SK-N-SH (cell line): ENCODE measurements around the gene TBXT. TPM values are rescaled to one million over a fixed set of nuclear protein-coding genes. Genes with fewer than 3 reads are reported as not detected.

Experiments
- CTCF ChIA-PET: fragments of 300-600, 350-600 bp; formaldehyde crosslinking; extraction: SDS; loops from one replicate; lab custom pipeline; 2021; lab: Yijun Ruan, JAX
- POLR2A ChIA-PET: fragments of 350-600 bp; sonication (Branson Sonifier 250); formaldehyde crosslinking; extraction: SDS; loops from one replicate; lab custom pipeline; 2020; ENCODE audit warnings: antibody characterized with exemption, inconsistent platforms; lab: Yijun Ruan, JAX
- DNase-seq: peaks from one replicate; pipeline ENCODE4 v3.0.0; 2012
- H2AFZ ChIP-seq: fragments of 200-600 bp; sonication (generic); 2 replicates; pipeline ENCODE4 v1.8.1; 2016; ENCODE audit warnings: antibody characterized with exemption, mild to moderate bottlenecking, low read depth
- H3F3A ChIP-seq: fragments of 200-600 bp; sonication (generic); replicated peaks from 2 replicates; pipeline ENCODE3; 2016; ENCODE audit warnings: antibody characterized with exemption, mild to moderate bottlenecking; ENCODE audit not compliant: insufficient read depth
- H3K27ac ChIP-seq, 2 experiments: fragments of 200-500 bp in 1 of 2; fragments of 200-600 bp in 1 of 2; sonication (Bioruptor generic) in 1 of 2; sonication (generic), shearing (Covaris generic) in 1 of 2; 2 replicates each; pipeline versions ENCODE4 v1.5.1 to v1.6.1; 2014 to 2016; ENCODE audit warnings: low read depth in 2 of 2, inconsistent platforms in 1 of 2, low read length in 1 of 2, mild to moderate bottlenecking in 1 of 2, mixed read lengths in 1 of 2
- H3K27me3 ChIP-seq: fragments of 200-600 bp; sonication (generic), shearing (Covaris generic); 2 replicates; pipeline ENCODE4 v1.6.1; 2016; ENCODE audit warnings: mixed run types; ENCODE audit not compliant: insufficient read depth
- H3K36me3 ChIP-seq, 2 experiments: fragments of 200-500 bp in 1 of 2; fragments of 200-600 bp in 1 of 2; sonication (Bioruptor generic) in 1 of 2; sonication (generic) in 1 of 2; replicated peaks in 1 of 2; 2 replicates each; pipeline versions ENCODE3 to v1.5.1; 2014 to 2016; ENCODE audit warnings: low read length in 1 of 2, mild to moderate bottlenecking in 1 of 2; ENCODE audit not compliant: insufficient read depth in 2 of 2, control insufficient read depth in 1 of 2
- H3K4me1 ChIP-seq, 2 experiments: fragments of 200-500 bp in 1 of 2; fragments of 200-600 bp in 1 of 2; sonication (Bioruptor generic) in 1 of 2; sonication (generic), shearing (Covaris generic) in 1 of 2; 2 replicates each; pipeline versions ENCODE4 v1.5.1 to v1.6.1; 2014 to 2016; ENCODE audit warnings: low read depth in 1 of 2, low read length in 1 of 2, mixed run types in 1 of 2; ENCODE audit not compliant: insufficient read depth in 2 of 2, control insufficient read depth in 1 of 2
- H3K4me2 ChIP-seq: fragments of 200-600 bp; sonication (generic), shearing (Covaris generic); 2 replicates; pipeline ENCODE4 v1.6.1; 2017; ENCODE audit warnings: mixed run types
- H3K4me3 ChIP-seq, 2 experiments: fragments of 200-500 bp in 1 of 2; fragments of 200-600 bp in 1 of 2; sonication (Bioruptor generic) in 1 of 2; sonication (generic), shearing (Covaris generic) in 1 of 2; 2 replicates each; pipeline versions ENCODE4 v1.5.1 to v1.8.1; 2014 to 2016; ENCODE audit warnings: low read depth in 2 of 2, inconsistent platforms in 1 of 2, low read length in 1 of 2, mild to moderate bottlenecking in 1 of 2, mixed read lengths in 1 of 2, moderate library complexity in 1 of 2
- H3K79me2 ChIP-seq: fragments of 200-600 bp; sonication (generic); 2 replicates; pipeline ENCODE4 v1.8.1; 2017; ENCODE audit warnings: mild to moderate bottlenecking; ENCODE audit not compliant: insufficient read depth
- H3K9ac ChIP-seq: fragments of 200-600 bp; sonication (generic); 2 replicates; pipeline ENCODE4 v1.6.1; 2017; ENCODE audit warnings: mixed run types
- H3K9me2 ChIP-seq: fragments of 200-600 bp; sonication (generic); 2 replicates; pipeline ENCODE4 v1.6.1; 2017; ENCODE audit warnings: mixed run types
- H3K9me3 ChIP-seq: fragments of 200-600 bp; sonication (generic); 2 replicates; pipeline ENCODE4 v1.6.1; 2017; ENCODE audit warnings: mixed run types, mild to moderate bottlenecking, moderate library complexity
- H4K20me1 ChIP-seq: fragments of 200-600 bp; sonication (generic); 2 replicates; pipeline ENCODE4 v1.6.1; 2017; ENCODE audit warnings: mild to moderate bottlenecking, mixed run types; ENCODE audit not compliant: insufficient read depth
- CTCF ChIP-seq: fragments of 200-600 bp; sonication (generic); IDR thresholded peaks from 2 replicates; pipeline ENCODE4 v1.6.1; 2017; ENCODE audit warnings: antibody characterized with exemption, mild to moderate bottlenecking, moderate library complexity
- ELF1 ChIP-seq: IDR thresholded peaks from 2 replicates; pipeline ENCODE4 v1.4.0; 2012
- FOXJ3 ChIP-seq: sonication (generic); formaldehyde crosslinking; IDR thresholded peaks from 2 replicates; pipeline ENCODE4 v1.5.1; 2020; ENCODE audit warnings: mild to moderate bottlenecking, missing genetic modification reagents
- MXI1 ChIP-seq: IDR thresholded peaks from 2 replicates; pipeline ENCODE4 v1.6.1; 2012; ENCODE audit warnings: mild to moderate bottlenecking, low read depth, low read length, improper control_type of control experiment
- NFIC ChIP-seq: IDR thresholded peaks from 2 replicates; pipeline ENCODE4 v1.4.0; 2012; ENCODE audit warnings: borderline replicate concordance
- NRF1 ChIP-seq: IDR thresholded peaks from 2 replicates; pipeline ENCODE4 v1.6.1; 2012; ENCODE audit warnings: low read depth, mild to moderate bottlenecking, low read length
- POLR2AphosphoS5 ChIP-seq: IDR thresholded peaks from 2 replicates; pipeline ENCODE4 v1.6.1; 2012; ENCODE audit warnings: low read depth, low read length
- RAD21 ChIP-seq: IDR thresholded peaks from 2 replicates; pipeline ENCODE4 v1.6.1; 2012; ENCODE audit warnings: mild to moderate bottlenecking, low read length
- RCOR1 ChIP-seq: fragments of 150-350 bp; IDR thresholded peaks from 2 replicates; pipeline ENCODE4 v1.6.1; 2017; ENCODE audit warnings: antibody characterized with exemption, low read length
- SMC3 ChIP-seq: IDR thresholded peaks from 2 replicates; pipeline ENCODE4 v1.6.1; 2012; ENCODE audit warnings: low read depth, low read length, improper control_type of control experiment
- TAF1 ChIP-seq: IDR thresholded peaks from 2 replicates; pipeline ENCODE4 v1.6.1; 2012; ENCODE audit warnings: low read depth, mild to moderate bottlenecking, low read length, moderate library complexity, borderline replicate concordance
- YY1 ChIP-seq: IDR thresholded peaks from 2 replicates; pipeline ENCODE4 v1.4.0; 2012; ENCODE audit warnings: low read depth, mild to moderate bottlenecking
- ZBTB33 ChIP-seq: IDR thresholded peaks from 2 replicates; pipeline ENCODE4 v1.4.0; 2012; ENCODE audit warnings: low read depth, borderline replicate concordance
- WGBS: methylation state at CpG from one replicate; pipeline ENCODE4 v1.1.6; 2017; ENCODE audit warnings: low lambda C conversion rate; 5-methylcytosine and 5-hydroxymethylcytosine counted together
- polyA plus RNA-seq, 3 experiments: library from polyadenylated mRNA; depleted of rRNA; stranded (reverse); fragments of >200 nt; gene quantifications; 2 replicates each; pipeline ENCODE4 v1.2.3, GENCODE V29; 2012
- TF ChIP-seq, protein P1 (sequence below): IDR thresholded peaks from 2 replicates; pipeline ENCODE4 v1.6.1; 2012; ENCODE audit warnings: mild to moderate bottlenecking, low read depth, low read length, moderate library complexity
- TF ChIP-seq, protein P2 (sequence below): IDR thresholded peaks from 2 replicates; pipeline ENCODE4 v1.4.0; 2012; ENCODE audit warnings: low read depth, borderline replicate concordance

Gene TBXT
- polyA plus RNA-seq, 1 of the 3 experiments (the other 2 are of a cell fraction): not detected

GRCh38 chr6:166156942-166157341 lies 10.7 kb downstream of the TBXT start:
- H2AFZ ChIP-seq: no peak overlapping the region
- H3K36me3 ChIP-seq: no peaks in the 10 kb centered on the region
- no peaks in the 10 kb centered on the region for H3F3A ChIP-seq
- DNase-seq: no peak
- WGBS: 20% methylated on average over 7 of the region's 7 CpGs
- TF ChIP-seq RAD21 (peak; percentile 65), CTCF (peak; percentile 38), SMC3 (peak; percentile 20; the same call in 1 of the 2 replicates), YY1 (no peak)
- POLR2A ChIA-PET: no interaction called here
- CTCF ChIA-PET: interaction anchor here (0.5 to 2.2 kb wide), 19 partner anchors 8 to 831 kb away, joined by 3 to 13 read pairs (median 3); no protein-coding TSS in a partner anchor
- no peak overlapping the region for H3K4me3 ChIP-seq
- H3K4me2 ChIP-seq: no peak overlapping the region
- H3K27me3 ChIP-seq: no peaks in the 10 kb centered on the region; the same call in 1 of the 2 replicates
- no peak overlapping the region for H3K9ac ChIP-seq
- no peaks in the 10 kb centered on the region for H4K20me1 ChIP-seq
- H3K27ac ChIP-seq: no peak overlapping the region
- H3K4me1 ChIP-seq: no peaks in the 10 kb centered on the region
- H3K9me2 ChIP-seq: no peaks in the 10 kb centered on the region
- no peaks in the 10 kb centered on the region for H3K79me2 ChIP-seq
- no peaks in the 10 kb centered on the region for H3K9me3 ChIP-seq

- Histone ChIP-seq H3K4me3 (no peak overlapping the region), H3K27me3 (no peaks in the 10 kb centered on the region; the same call in 1 of the 2 replicates), H3K79me2 (no peaks in the 10 kb centered on the region), H3K9me2 (no peaks in the 10 kb centered on the region), H4K20me1 (no peaks in the 10 kb centered on the region), H3K27ac (no peak overlapping the region), H3K9me3 (no peaks in the 10 kb centered on the region), H2AFZ (no peak overlapping the region), H3F3A (no peaks in the 10 kb centered on the region), H3K4me1 (no peaks in the 10 kb centered on the region), H3K36me3 (no peaks in the 10 kb centered on the region), H3K9ac (no peak overlapping the region), H3K4me2 (no peak overlapping the region)
- no peak for DNase-seq
- TF ChIP-seq ZBTB33: no peak
- TF ChIP-seq MXI1: no peak
- TF ChIP-seq ELF1: no peak
- no peak for TF ChIP-seq TAF1
- TF ChIP-seq NRF1: no peak
- no peak for TF ChIP-seq RCOR1
- TF ChIP-seq NFIC: no peak
- no peak for TF ChIP-seq RAD21
- TF ChIP-seq, protein P1, sequence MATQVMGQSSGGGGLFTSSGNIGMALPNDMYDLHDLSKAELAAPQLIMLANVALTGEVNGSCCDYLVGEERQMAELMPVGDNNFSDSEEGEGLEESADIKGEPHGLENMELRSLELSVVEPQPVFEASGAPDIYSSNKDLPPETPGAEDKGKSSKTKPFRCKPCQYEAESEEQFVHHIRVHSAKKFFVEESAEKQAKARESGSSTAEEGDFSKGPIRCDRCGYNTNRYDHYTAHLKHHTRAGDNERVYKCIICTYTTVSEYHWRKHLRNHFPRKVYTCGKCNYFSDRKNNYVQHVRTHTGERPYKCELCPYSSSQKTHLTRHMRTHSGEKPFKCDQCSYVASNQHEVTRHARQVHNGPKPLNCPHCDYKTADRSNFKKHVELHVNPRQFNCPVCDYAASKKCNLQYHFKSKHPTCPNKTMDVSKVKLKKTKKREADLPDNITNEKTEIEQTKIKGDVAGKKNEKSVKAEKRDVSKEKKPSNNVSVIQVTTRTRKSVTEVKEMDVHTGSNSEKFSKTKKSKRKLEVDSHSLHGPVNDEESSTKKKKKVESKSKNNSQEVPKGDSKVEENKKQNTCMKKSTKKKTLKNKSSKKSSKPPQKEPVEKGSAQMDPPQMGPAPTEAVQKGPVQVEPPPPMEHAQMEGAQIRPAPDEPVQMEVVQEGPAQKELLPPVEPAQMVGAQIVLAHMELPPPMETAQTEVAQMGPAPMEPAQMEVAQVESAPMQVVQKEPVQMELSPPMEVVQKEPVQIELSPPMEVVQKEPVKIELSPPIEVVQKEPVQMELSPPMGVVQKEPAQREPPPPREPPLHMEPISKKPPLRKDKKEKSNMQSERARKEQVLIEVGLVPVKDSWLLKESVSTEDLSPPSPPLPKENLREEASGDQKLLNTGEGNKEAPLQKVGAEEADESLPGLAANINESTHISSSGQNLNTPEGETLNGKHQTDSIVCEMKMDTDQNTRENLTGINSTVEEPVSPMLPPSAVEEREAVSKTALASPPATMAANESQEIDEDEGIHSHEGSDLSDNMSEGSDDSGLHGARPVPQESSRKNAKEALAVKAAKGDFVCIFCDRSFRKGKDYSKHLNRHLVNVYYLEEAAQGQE: no peak
- TF ChIP-seq, protein P2, sequence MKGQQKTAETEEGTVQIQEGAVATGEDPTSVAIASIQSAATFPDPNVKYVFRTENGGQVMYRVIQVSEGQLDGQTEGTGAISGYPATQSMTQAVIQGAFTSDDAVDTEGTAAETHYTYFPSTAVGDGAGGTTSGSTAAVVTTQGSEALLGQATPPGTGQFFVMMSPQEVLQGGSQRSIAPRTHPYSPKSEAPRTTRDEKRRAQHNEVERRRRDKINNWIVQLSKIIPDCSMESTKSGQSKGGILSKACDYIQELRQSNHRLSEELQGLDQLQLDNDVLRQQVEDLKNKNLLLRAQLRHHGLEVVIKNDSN: no peak
- no peak for TF ChIP-seq FOXJ3
- TF ChIP-seq POLR2AphosphoS5: no peak
- ChIA-PET CTCF (interaction anchor here (2.3 kb wide), 1 partner anchor 247 kb away, joined by 7 read pairs; no protein-coding TSS in a partner anchor), POLR2A (no interaction called here)
- WGBS: 9% methylated on average over 5 of the region's 5 CpGs
Measured at GRCh38 chr6:166153966-166154365, 13.7 kb downstream of the TBXT start.
